DND-41 (cell line): ENCODE results near the gene RRP1.

Source experiments
- ATAC-seq: fragments of 200-7000 bp; cut with Tn5 transposase; 3 replicates; pipeline ENCODE4 v1.9.1; 2021; ENCODE audit warnings: low read depth; ENCODE audit not compliant: insufficient read depth
- DNase-seq: peaks from one replicate; pipeline ENCODE4 v3.0.0-alpha.2; 2020
- H2AFZ ChIP-seq: 2 replicates; pipeline ENCODE4 v1.6.0; 2012; ENCODE audit warnings: low read depth, low read length
- H3K27ac ChIP-seq: 2 replicates; pipeline ENCODE4 v1.5.1; 2012; ENCODE audit warnings: low read length, inconsistent platforms
- H3K27me3 ChIP-seq: fragments of 200-600 bp; sonication (generic); 2 replicates; pipeline ENCODE4 v1.6.0; 2012; ENCODE audit warnings: low read length, mild to moderate bottlenecking, inconsistent platforms; ENCODE audit not compliant: insufficient read depth, poor library complexity
- H3K36me3 ChIP-seq: 2 replicates; pipeline ENCODE4 v1.5.1; 2012; ENCODE audit warnings: low read length, inconsistent platforms; ENCODE audit not compliant: insufficient read depth
- H3K4me1 ChIP-seq: 2 replicates; pipeline ENCODE4 v1.5.1; 2012; ENCODE audit warnings: mild to moderate bottlenecking, low read length; ENCODE audit not compliant: insufficient read depth
- H3K4me2 ChIP-seq: 2 replicates; pipeline ENCODE4 v1.6.0; 2012; ENCODE audit warnings: mild to moderate bottlenecking, moderate library complexity, low read length, inconsistent platforms; ENCODE audit not compliant: insufficient read depth
- H3K4me3 ChIP-seq, 2 experiments: fragments of 200-600 bp in 1 of 2; shearing (Covaris generic) in 1 of 2; 2 replicates each; pipeline ENCODE4 v1.5.1; 2012 to 2016; ENCODE audit warnings: inconsistent platforms in 2 of 2, low read length in 2 of 2, mild to moderate bottlenecking in 2 of 2, low read depth in 1 of 2, moderate library complexity in 1 of 2
- H3K79me2 ChIP-seq: 2 replicates; pipeline ENCODE4 v1.6.0; 2012; ENCODE audit warnings: low read length, inconsistent platforms; ENCODE audit not compliant: insufficient read depth
- H3K9ac ChIP-seq: 2 replicates; pipeline ENCODE4 v1.6.0; 2012; ENCODE audit warnings: low read depth, mild to moderate bottlenecking, inconsistent platforms, low read length, moderate library complexity
- H3K9me3 ChIP-seq: 2 replicates; pipeline ENCODE4 v1.5.1; 2012; ENCODE audit warnings: low read length, moderate library complexity, mild to moderate bottlenecking, inconsistent platforms; ENCODE audit not compliant: insufficient read depth, severe bottlenecking
- H4K20me1 ChIP-seq: 2 replicates; pipeline ENCODE4 v1.6.0; 2012; ENCODE audit warnings: low read length; ENCODE audit not compliant: insufficient read depth
- CTCF ChIP-seq: IDR thresholded peaks from 2 replicates; pipeline ENCODE4 v1.5.1; 2012; ENCODE audit warnings: borderline replicate concordance, low read length, moderate library complexity, mild to moderate bottlenecking; ENCODE audit not compliant: poor library complexity, severe bottlenecking; ENCODE audit errors: extremely low read depth
- EZH2 ChIP-seq: IDR thresholded peaks from 3 replicates; pipeline ENCODE4 v1.6.1; 2012; ENCODE audit warnings: borderline replicate concordance, low read depth, mild to moderate bottlenecking, moderate library complexity, low read length, inconsistent platforms; ENCODE audit not compliant: severe bottlenecking

The RRP1 gene

GRCh38 chr21:43779660-43780059 is 9.7 kb upstream of the RRP1 start:
- no peaks in the 10 kb centered on the region for H4K20me1 ChIP-seq
- H3K27me3 ChIP-seq = no peaks in the 10 kb centered on the region
- H3K9ac ChIP-seq = no peak overlapping the region
- no peak overlapping the region for H2AFZ ChIP-seq
- H3K36me3 ChIP-seq = no peaks in the 10 kb centered on the region; the same call in 1 of the 2 replicates
- DNase-seq = peak; percentile 36
- peak overlapping the region; percentile 37; the same call in 1 of the 2 replicates for H3K27ac ChIP-seq
- H3K79me2 ChIP-seq = peaks cover 13% of the 10 kb centered on the region
- no peaks in the 10 kb centered on the region for H3K9me3 ChIP-seq
- no peak for ATAC-seq
- no peak overlapping the region for H3K4me2 ChIP-seq
- peaks cover 40% of the 10 kb centered on the region for H3K4me1 ChIP-seq
- no peak for TF ChIP-seq EZH2
- no peak for TF ChIP-seq CTCF
- no peak overlapping the region for H3K4me3 ChIP-seq

GRCh38 chr21:43781846-43782245 is 7.5 kb upstream of the RRP1 start:
- Histone ChIP-seq H3K4me1 (peaks cover 27% of the 10 kb centered on the region), H3K27ac (no peak overlapping the region), H4K20me1 (0 out of 2 replicates have a peak, but pooled peaks cover 2% of the 10 kb centered on the region), H3K9ac (no peak overlapping the region), H3K27me3 (no peaks in the 10 kb centered on the region), H3K36me3 (no peaks in the 10 kb centered on the region), H3K79me2 (no peaks in the 10 kb centered on the region), H3K9me3 (no peaks in the 10 kb centered on the region), H3K4me3 (no peak overlapping the region), H3K4me2 (no peak overlapping the region), H2AFZ (no peak overlapping the region)
- no peak for TF ChIP-seq CTCF
- TF ChIP-seq EZH2 = no peak
- DNase-seq (no peak), ATAC-seq (no peak)

DNA sequence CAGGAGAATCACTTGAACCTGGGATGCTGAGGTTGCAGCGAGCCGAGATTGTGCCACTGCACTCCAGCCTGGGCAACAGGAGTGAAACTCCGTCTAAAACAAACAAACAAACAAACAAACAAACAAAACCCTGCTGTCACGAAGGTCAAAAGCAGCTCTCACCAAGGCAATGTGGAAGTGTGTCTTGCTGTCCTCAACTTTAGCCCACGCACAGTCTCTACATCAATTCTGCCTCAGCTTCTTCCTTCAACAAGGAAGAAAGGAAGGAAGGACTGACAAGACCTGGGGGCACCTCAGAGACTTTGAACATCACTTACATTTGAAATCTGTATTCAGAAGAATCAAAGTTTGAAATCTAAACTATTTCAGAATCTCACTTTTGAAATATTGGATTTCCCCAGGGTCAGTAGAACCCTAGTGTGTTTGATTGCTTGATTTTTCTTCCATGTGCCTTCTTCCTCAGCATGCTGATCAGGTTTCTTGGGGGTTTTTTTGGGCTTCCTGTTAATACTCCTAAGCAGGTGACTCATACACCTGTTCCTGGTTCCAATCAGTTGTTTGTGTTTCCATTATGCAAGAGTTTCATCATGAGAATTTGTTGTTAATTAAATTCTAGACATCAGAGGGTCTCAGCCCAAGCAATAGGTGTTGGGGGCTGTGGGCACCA is 6.8 kb upstream of the RRP1 start:
- H3K9me3 ChIP-seq = no peaks in the 10 kb centered on the region
- no peaks in the 10 kb centered on the region for H3K27me3 ChIP-seq
- H3K9ac ChIP-seq = no peak overlapping the region
- H3K27ac ChIP-seq = no peak overlapping the region
- no peak overlapping the region for H3K4me2 ChIP-seq
- no peak overlapping the region for H3K4me3 ChIP-seq
- no peaks in the 10 kb centered on the region for H3K79me2 ChIP-seq
- H3K36me3 ChIP-seq = no peaks in the 10 kb centered on the region
- H3K4me1 ChIP-seq = peaks cover 22% of the 10 kb centered on the region
- TF ChIP-seq EZH2 (no peak), CTCF (no peak)
- DNase-seq (no peak), ATAC-seq (no peak)
- H2AFZ ChIP-seq = no peak overlapping the region
- H4K20me1 ChIP-seq = 0 out of 2 replicates have a peak, but pooled peaks cover 2% of the 10 kb centered on the region
